ENCODE measurements around the gene DOCK1.

- TF ChIP-seq CTCF (IDR thresholded peaks at IDR 0.05) (no peak), ZFX (IDR thresholded peaks at IDR 0.05; ENCODE audit: borderline replicate concordance) (no peak)
Observed at GRCh38 chr10:127011174-127011573, 105.9 kb downstream of the DOCK1 start.

Measured in 22Rv1 (cell line).